GM21723 (cell line): ENCODE data around the gene SLAMF7.

Experiments used
- ATAC-seq: cut with Tn5 transposase; IDR thresholded peaks from one replicate; pipeline ENCODE4 v1.9.1; 2021; ENCODE audit warnings: mild to moderate bottlenecking, moderate library complexity; ENCODE audit not compliant: unreplicated experiment

Gene SLAMF7

DNA sequence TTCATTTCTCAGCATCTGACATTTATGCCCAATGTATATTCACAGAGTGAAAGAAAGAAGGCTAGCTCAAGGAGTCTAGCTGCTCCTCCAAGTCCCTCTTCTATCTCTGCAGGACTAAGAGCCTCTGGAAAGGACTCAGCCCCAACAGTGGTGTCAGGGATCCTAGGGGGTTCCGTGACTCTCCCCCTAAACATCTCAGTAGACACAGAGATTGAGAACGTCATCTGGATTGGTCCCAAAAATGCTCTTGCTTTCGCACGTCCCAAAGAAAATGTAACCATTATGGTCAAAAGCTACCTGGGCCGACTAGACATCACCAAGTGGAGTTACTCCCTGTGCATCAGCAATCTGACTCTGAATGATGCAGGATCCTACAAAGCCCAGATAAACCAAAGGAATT, 60.6 kb downstream of the SLAMF7 start:
- ATAC-seq = no peak

DNA sequence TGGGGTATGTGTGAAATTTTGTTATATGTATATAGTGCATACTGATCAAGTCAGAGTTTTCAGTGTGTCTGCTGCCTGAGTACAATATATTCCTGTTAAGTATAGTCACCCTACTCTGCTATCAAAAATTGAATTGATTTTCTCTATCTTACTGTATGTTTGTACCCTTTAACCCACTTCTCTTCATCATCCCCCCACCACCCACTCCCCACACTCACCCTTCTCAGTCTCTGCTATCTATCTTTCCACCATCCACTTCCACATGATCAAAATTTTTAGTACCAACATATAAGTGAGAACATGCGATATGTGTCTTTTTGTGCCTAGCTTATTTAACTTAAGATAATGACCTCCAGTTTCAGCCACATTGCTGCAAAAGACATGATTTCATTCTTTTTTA, 61.1 kb downstream of the SLAMF7 start:
- no peak for ATAC-seq

DNA sequence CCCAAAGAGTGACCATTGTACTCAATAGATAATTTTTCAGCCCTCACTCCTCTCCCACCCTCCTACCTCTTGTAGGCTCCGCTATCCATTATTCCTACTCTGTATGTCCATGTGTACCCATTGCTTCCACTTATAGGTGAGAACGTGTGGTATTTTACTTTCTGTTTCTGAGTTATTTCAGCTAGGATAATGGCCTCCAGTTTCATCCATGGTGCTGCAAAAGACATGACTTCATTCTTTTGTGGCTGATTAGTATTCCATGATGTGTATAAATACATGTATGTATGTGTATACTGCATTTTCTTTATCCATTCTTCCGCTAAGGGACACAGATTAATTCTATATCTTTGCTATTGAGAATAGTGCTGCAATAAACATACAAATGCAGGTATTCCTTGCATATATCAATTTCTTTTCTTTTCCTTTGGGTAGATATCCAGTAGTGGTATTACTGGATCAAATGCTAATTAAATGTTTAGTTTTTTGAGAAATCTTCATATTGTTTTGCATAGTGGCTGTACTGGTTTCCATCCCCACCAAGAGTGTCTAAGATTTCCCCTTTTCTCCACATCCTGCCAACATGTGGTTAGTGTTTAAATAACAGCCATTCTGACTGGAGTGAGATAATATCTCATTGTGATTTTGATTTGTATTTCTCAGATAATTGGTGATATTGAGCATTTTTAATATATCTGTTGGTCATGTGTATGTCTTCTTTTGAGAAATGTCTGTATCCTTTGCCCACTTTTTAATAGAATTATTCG, 61.8 kb downstream of the SLAMF7 start:
- no peak for ATAC-seq

DNA sequence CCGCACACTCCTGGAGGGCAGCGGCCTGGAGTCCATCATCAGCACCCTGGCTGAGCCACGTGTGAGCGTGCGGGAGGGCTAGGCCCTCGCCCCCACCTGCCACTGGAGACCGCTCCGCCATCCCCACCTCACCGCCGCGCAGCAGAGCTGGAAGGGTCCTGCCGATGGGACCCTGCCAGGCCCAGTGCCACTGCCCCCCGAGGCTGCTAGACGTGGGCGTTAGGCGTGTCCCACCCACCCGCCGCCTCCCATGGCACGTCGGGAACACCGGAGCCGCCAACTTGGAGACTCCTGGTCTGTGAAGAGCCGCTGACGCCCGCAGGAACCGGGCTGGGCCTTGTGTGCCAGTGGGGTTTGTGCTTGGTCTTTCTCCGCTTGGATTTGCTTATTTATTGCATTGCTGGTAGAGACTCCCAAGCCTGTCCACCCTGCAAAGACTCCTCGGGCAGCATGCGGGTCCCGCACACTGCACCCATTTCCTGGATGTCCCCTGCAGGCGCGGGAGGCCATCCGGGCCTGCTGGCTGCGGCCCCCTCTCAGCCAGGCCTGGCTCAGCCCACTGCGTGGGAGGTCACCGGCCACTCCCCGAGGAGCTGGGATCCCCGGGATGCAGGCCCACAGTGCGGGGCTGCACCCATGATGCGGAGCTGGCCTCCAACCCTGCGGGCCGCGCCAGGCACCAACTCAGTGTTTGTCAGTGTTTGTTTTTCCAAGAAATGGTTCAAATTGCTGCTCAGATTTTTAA, 63.0 kb downstream of the SLAMF7 start:
- no peak for ATAC-seq
